Measurements from ENCODE around the gene SLC13A3.

SLC13A3 gene

DNA sequence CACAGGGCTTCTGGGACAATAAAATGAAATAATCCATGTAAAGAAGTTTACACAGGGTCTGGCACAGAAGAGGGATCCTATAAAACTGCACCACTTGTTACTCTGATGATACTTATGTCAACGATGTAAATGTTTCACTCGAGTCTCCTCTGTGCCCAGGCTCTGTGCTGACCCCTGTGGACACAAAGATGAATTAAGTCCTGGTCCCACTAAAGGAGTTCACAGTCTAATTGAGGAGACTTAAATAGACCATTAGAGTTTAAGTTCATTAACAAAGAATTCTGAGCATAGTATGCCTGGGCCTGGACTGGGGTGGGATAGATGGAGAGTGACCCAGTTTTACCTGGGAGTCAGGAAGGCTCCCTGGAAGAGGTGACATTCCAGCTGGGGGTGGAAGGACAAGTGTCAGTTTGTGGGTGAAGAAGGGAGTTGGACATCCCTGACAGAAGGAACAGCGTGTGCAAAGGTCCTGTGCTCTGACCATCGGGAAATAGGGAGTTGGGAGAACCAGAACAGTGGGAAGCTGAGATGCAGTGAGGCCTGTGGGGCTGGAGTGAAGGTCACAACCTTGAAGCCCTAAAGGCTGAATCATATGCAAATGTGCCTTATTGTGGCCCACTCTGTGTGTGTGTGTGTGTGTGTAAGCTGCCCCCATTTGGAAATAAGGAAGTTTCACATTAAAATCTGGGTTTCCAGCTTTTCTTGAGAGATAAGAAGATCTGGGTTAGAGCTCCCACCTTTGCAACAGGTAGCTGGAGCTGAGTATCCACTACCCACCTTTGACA lies 101.9 kb downstream of the SLC13A3 start:
- H2BK120ac ChIP-seq (ENCODE audit: low read depth, low read length): no peak overlapping the region
- no peak overlapping the region for H4K91ac ChIP-seq (ENCODE audit: low read depth, low read length, poor library complexity)
- DNase-seq (ENCODE audit: low spot score): no peak
- peaks cover 1 to 21% of the 10 kb centered on the region in 2 donors for H3K4me1 ChIP-seq (ENCODE audit: control insufficient read depth in 2 of 2, insufficient read depth in 1 of 2, low read depth in 1 of 2, low read length in 2 of 2)
- no peak overlapping the region for H3K4me2 ChIP-seq (ENCODE audit: insufficient read depth, low read length, poor library complexity, severe bottlenecking)
- no peaks in the 10 kb centered on the region for H3K9me3 ChIP-seq (replicated peaks in 1 of 2; ENCODE audit: control insufficient read depth in 2 of 2, insufficient read depth in 1 of 2, low read depth in 1 of 2, low read length in 2 of 2)
- no peak overlapping the region for H3K9ac ChIP-seq (ENCODE audit: low read depth, low read length, poor library complexity)
- H3K23ac ChIP-seq (ENCODE audit: low read depth, low read length, poor library complexity): no peak overlapping the region
- H2AK5ac ChIP-seq (ENCODE audit: low read depth, low read length): no peak overlapping the region
- H3K27me3 ChIP-seq (ENCODE audit: control insufficient read depth in 3 of 3, insufficient read depth in 3 of 3, low read depth in 1 of 3, low read length in 3 of 3): no peaks in the 10 kb centered on the region
- H3K27ac ChIP-seq (replicated peaks; ENCODE audit: low read length): no peak overlapping the region
- H3K4ac ChIP-seq (ENCODE audit: low read length): no peak overlapping the region
- no CpG with 5 or more reads among the region's 4 CpGs for WGBS, 2 donors (ENCODE audit: extremely low coverage in 2 of 2, insufficient read length in 2 of 2, insufficient replicate concordance in 1 of 2)
- H3K4me3 ChIP-seq (ENCODE audit: low read length in 2 of 2): no peak overlapping the region
- no peak overlapping the region for H3K18ac ChIP-seq (ENCODE audit: low read length)
- H2BK12ac ChIP-seq (ENCODE audit: low read length): no peak overlapping the region
- H3K36me3 ChIP-seq (replicated peaks in 1 of 2; ENCODE audit: control insufficient read depth in 2 of 2, insufficient read depth in 2 of 2, low read length in 2 of 2): no peaks in the 10 kb centered on the region
- H2BK15ac ChIP-seq (ENCODE audit: low read length): no peak overlapping the region
- no peak overlapping the region for H2AFZ ChIP-seq (ENCODE audit: low read length)
- H3K79me1 ChIP-seq (ENCODE audit: low read depth, low read length): no peaks in the 10 kb centered on the region
- no peak overlapping the region for H3K14ac ChIP-seq (ENCODE audit: low read length)
- H2BK5ac ChIP-seq (ENCODE audit: low read length): no peak overlapping the region
- no peak overlapping the region for H4K8ac ChIP-seq (ENCODE audit: low read depth, low read length)

DNA sequence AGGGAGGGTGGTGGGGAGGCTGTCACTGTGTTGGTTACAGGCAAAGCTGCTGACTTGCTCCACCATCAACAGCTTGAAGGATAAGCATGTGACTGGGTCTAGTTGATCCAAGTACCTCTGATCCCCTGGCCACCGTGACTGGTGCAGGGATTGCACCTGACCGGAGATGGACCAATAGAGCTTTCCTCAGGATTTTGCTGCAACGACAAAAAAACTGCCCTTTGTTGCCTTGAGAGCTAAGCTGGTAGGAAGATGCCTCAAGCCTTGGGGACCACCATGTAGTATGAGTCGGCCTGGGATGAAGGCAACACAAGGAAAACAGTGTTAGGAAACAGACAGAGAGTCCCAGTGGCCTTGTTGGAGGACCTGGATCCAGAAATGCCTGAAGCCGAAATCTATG lies 102.6 kb downstream of the SLC13A3 start:
- H3K4me1 ChIP-seq (ENCODE audit: control insufficient read depth in 2 of 2, insufficient read depth in 1 of 2, low read depth in 1 of 2, low read length in 2 of 2): peaks cover 1 to 21% of the 10 kb centered on the region in 2 donors
- no peak overlapping the region for H3K4ac ChIP-seq (ENCODE audit: low read length)
- H3K14ac ChIP-seq (ENCODE audit: low read length): no peak overlapping the region
- no peaks in the 10 kb centered on the region for H3K9me3 ChIP-seq (replicated peaks in 1 of 2; ENCODE audit: control insufficient read depth in 2 of 2, insufficient read depth in 1 of 2, low read depth in 1 of 2, low read length in 2 of 2)
- no peak overlapping the region for H2AFZ ChIP-seq (ENCODE audit: low read length)
- no peak overlapping the region for H4K8ac ChIP-seq (ENCODE audit: low read depth, low read length)
- H4K91ac ChIP-seq (ENCODE audit: low read depth, low read length, poor library complexity): no peak overlapping the region
- no peak overlapping the region for H3K27ac ChIP-seq (replicated peaks; ENCODE audit: low read length)
- H3K4me3 ChIP-seq (ENCODE audit: low read length in 2 of 2): no peak overlapping the region
- no peak overlapping the region for H3K18ac ChIP-seq (ENCODE audit: low read length)
- no peaks in the 10 kb centered on the region for H3K36me3 ChIP-seq (replicated peaks in 1 of 2; ENCODE audit: control insufficient read depth in 2 of 2, insufficient read depth in 2 of 2, low read length in 2 of 2)
- H3K9ac ChIP-seq (ENCODE audit: low read depth, low read length, poor library complexity): no peak overlapping the region
- H3K79me1 ChIP-seq (ENCODE audit: low read depth, low read length): no peaks in the 10 kb centered on the region
- H3K23ac ChIP-seq (ENCODE audit: low read depth, low read length, poor library complexity): no peak overlapping the region
- no peak overlapping the region for H3K4me2 ChIP-seq (ENCODE audit: insufficient read depth, low read length, poor library complexity, severe bottlenecking)
- no peak overlapping the region for H2BK12ac ChIP-seq (ENCODE audit: low read length)
- H2AK5ac ChIP-seq (ENCODE audit: low read depth, low read length): no peak overlapping the region
- H2BK15ac ChIP-seq (ENCODE audit: low read length): no peak overlapping the region
- H3K27me3 ChIP-seq (ENCODE audit: control insufficient read depth in 3 of 3, insufficient read depth in 3 of 3, low read depth in 1 of 3, low read length in 3 of 3): no peaks in the 10 kb centered on the region
- DNase-seq (ENCODE audit: low spot score): no peak
- H2BK120ac ChIP-seq (ENCODE audit: low read depth, low read length): no peak overlapping the region
- WGBS, 2 donors (ENCODE audit: extremely low coverage in 2 of 2, insufficient read length in 2 of 2, insufficient replicate concordance in 1 of 2): no CpG with 5 or more reads among the region's 5 CpGs
- H2BK5ac ChIP-seq (ENCODE audit: low read length): no peak overlapping the region

DNA sequence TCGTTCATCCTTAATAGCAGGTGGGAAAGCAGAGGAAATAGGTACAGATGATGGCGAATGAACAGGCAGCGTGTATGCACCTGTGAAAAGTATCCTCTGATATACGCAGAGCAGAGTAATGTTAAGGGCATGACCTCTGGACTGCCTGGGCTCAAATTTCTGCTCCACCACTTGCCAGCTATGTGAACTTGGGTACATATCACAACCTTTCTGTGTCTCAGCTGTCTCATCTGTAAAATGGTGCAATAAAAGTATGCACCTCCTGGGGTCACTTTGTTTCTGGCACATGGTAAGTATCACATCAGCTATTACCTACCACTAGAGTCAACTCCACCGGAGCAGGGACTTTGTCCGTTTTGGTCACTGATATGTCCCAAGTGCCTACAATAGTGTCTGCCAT lies 103.3 kb downstream of the SLC13A3 start:
- no peak for DNase-seq (ENCODE audit: low spot score)
- Histone ChIP-seq H3K4ac (ENCODE audit: low read length) (no peak overlapping the region), H2AFZ (ENCODE audit: low read length) (no peak overlapping the region), H4K8ac (ENCODE audit: low read depth, low read length) (no peak overlapping the region), H3K23ac (ENCODE audit: low read depth, low read length, poor library complexity) (no peak overlapping the region), H2BK12ac (ENCODE audit: low read length) (no peak overlapping the region), H2BK120ac (ENCODE audit: low read depth, low read length) (no peak overlapping the region), H3K36me3 (replicated peaks in 1 of 2; ENCODE audit: control insufficient read depth in 2 of 2, insufficient read depth in 2 of 2, low read length in 2 of 2) (no peaks in the 10 kb centered on the region), H3K9me3 (replicated peaks in 1 of 2; ENCODE audit: control insufficient read depth in 2 of 2, insufficient read depth in 1 of 2, low read depth in 1 of 2, low read length in 2 of 2) (no peaks in the 10 kb centered on the region), H3K14ac (ENCODE audit: low read length) (no peak overlapping the region), H3K18ac (ENCODE audit: low read length) (no peak overlapping the region), H3K4me1 (ENCODE audit: control insufficient read depth in 2 of 2, insufficient read depth in 1 of 2, low read depth in 1 of 2, low read length in 2 of 2) (peaks cover 1 to 16% of the 10 kb centered on the region in 2 donors), H3K27me3 (ENCODE audit: control insufficient read depth in 3 of 3, insufficient read depth in 3 of 3, low read depth in 1 of 3, low read length in 3 of 3) (no peaks in the 10 kb centered on the region), H2BK15ac (ENCODE audit: low read length) (no peak overlapping the region), H4K91ac (ENCODE audit: low read depth, low read length, poor library complexity) (no peak overlapping the region), H3K27ac (replicated peaks; ENCODE audit: low read length) (no peak overlapping the region), H3K4me3 (ENCODE audit: low read length in 2 of 2) (peak overlapping the region in 1 of 2 donors; percentile 13), H2BK5ac (ENCODE audit: low read length) (no peak overlapping the region), H3K9ac (ENCODE audit: low read depth, low read length, poor library complexity) (no peak overlapping the region), H3K79me1 (ENCODE audit: low read depth, low read length) (no peaks in the 10 kb centered on the region), H2AK5ac (ENCODE audit: low read depth, low read length) (no peak overlapping the region), H3K4me2 (ENCODE audit: insufficient read depth, low read length, poor library complexity, severe bottlenecking) (no peak overlapping the region)
- WGBS, 2 donors (ENCODE audit: extremely low coverage in 2 of 2, insufficient read length in 2 of 2, insufficient replicate concordance in 1 of 2): no CpG with 5 or more reads among the region's 6 CpGs

DNA sequence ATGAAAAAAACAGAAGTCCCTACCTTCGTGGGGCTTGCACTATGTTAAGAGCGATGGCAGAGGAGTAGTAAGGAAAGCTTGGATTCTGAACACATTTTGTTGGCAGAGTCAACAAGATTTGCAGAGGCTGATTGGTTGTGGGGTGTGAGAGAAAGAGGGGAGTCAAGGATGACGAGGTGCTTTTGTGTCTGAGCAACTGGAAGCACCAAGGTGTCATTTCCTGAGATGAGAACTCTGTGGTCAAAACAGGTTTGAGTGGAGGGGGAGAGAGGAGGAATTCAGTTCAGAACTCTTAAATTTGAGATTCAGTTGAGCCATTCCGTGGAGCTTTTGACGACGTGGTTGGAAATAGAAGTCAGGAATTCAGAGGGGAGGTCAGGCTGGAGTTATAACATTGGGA lies 104.3 kb downstream of the SLC13A3 start:
- H3K23ac ChIP-seq (ENCODE audit: low read depth, low read length, poor library complexity): no peak overlapping the region
- H2AFZ ChIP-seq (ENCODE audit: low read length): no peak overlapping the region
- H3K4me2 ChIP-seq (ENCODE audit: insufficient read depth, low read length, poor library complexity, severe bottlenecking): no peak overlapping the region
- no peaks in the 10 kb centered on the region for H3K36me3 ChIP-seq (replicated peaks in 1 of 2; ENCODE audit: control insufficient read depth in 2 of 2, insufficient read depth in 2 of 2, low read length in 2 of 2)
- no peak overlapping the region for H2BK15ac ChIP-seq (ENCODE audit: low read length)
- no peaks in the 10 kb centered on the region for H3K79me1 ChIP-seq (ENCODE audit: low read depth, low read length)
- H2BK12ac ChIP-seq (ENCODE audit: low read length): no peak overlapping the region
- H3K27me3 ChIP-seq (ENCODE audit: control insufficient read depth in 3 of 3, insufficient read depth in 3 of 3, low read depth in 1 of 3, low read length in 3 of 3): no peaks in the 10 kb centered on the region
- peaks cover under 1 to 6% of the 10 kb centered on the region in 2 donors for H3K4me1 ChIP-seq (ENCODE audit: control insufficient read depth in 2 of 2, insufficient read depth in 1 of 2, low read depth in 1 of 2, low read length in 2 of 2)
- H4K8ac ChIP-seq (ENCODE audit: low read depth, low read length): no peak overlapping the region
- no peak overlapping the region for H3K9ac ChIP-seq (ENCODE audit: low read depth, low read length, poor library complexity)
- H3K27ac ChIP-seq (replicated peaks; ENCODE audit: low read length): no peak overlapping the region
- no peak overlapping the region for H2AK5ac ChIP-seq (ENCODE audit: low read depth, low read length)
- WGBS, 2 donors (ENCODE audit: extremely low coverage in 2 of 2, insufficient read length in 2 of 2, insufficient replicate concordance in 1 of 2): no CpG with 5 or more reads among the region's 6 CpGs
- H4K91ac ChIP-seq (ENCODE audit: low read depth, low read length, poor library complexity): no peak overlapping the region
- H3K14ac ChIP-seq (ENCODE audit: low read length): no peak overlapping the region
- no peak overlapping the region for H3K4me3 ChIP-seq (ENCODE audit: low read length in 2 of 2)
- no peak overlapping the region for H3K18ac ChIP-seq (ENCODE audit: low read length)
- H3K4ac ChIP-seq (ENCODE audit: low read length): no peak overlapping the region
- no peak for DNase-seq (ENCODE audit: low spot score)
- H2BK5ac ChIP-seq (ENCODE audit: low read length): no peak overlapping the region
- H3K9me3 ChIP-seq (replicated peaks in 1 of 2; ENCODE audit: control insufficient read depth in 2 of 2, insufficient read depth in 1 of 2, low read depth in 1 of 2, low read length in 2 of 2): no peaks in the 10 kb centered on the region
- no peak overlapping the region for H2BK120ac ChIP-seq (ENCODE audit: low read depth, low read length)

Data from neuronal stem cell (in vitro differentiated cells).